ENCODE data around the gene GMIP. TPM values are rescaled to one million over a fixed set of nuclear protein-coding genes. Genes with fewer than 3 reads are reported as not detected.
A peak's percentile ranks its signal among the peaks of the same experiment; 100 is the strongest.

Gene GMIP
- total and polyA plus RNA-seq, 2 of the 13 experiments (the other 11 are each of a cell fraction or from before 2014, with no cell fraction given) = 1.5 to 1.8 TPM

GRCh38 chr19:19670070-19670551 is 26.7 kb upstream of the GMIP start:
- CTCF ChIA-PET (ENCODE audit: low intra/inter-chr PET ratio, low total read pairs) = no interaction called here

GRCh38 chr19:19668230-19669012 is 25.0 kb upstream of the GMIP start, which contains the start of gene ZNF101:
Gene ZNF101 (plus strand): TSS chr19:19668839. CDS start chr19:19668964, 125 bp downstream.
- BruUV-seq (replicated peaks) = no TSS peak
- peak within 1 kb of the TSS; percentile 91 for H3K27ac ChIP-seq (ENCODE audit: extremely low read length, insufficient read depth, low read length)
- peak within 1 kb of the TSS; percentile 85 for H3K9ac ChIP-seq (ENCODE audit: insufficient read depth, low read depth, low read length)
- H2AFZ ChIP-seq (ENCODE audit: low read length) = no peak within 1 kb of the TSS
- DNase-seq (ENCODE audit: low spot score) (peak; percentile 99), FAIRE-seq (peak; percentile 96), ATAC-seq (peak; percentile 91)
- ChIA-PET POLR2A (interaction anchor here (0.5 to 4.1 kb wide), 10 partner anchors 18 to 384 kb away, joined by 3 to 25 read pairs (median 3); partner anchors contain the start of genes ZNF14 and ZNF253), CTCF (ENCODE audit: low intra/inter-chr PET ratio, low total read pairs) (no interaction called here)
- WGBS (ENCODE audit: low lambda C conversion rate) = 0% methylated on average over 11 of the region's 36 CpGs
- no peaks in the 10 kb centered on the region for H3K9me3 ChIP-seq (ENCODE audit: low read length)
- H3K27me3 ChIP-seq (ENCODE audit: control insufficient read depth in 1 of 2, insufficient read depth in 2 of 2, low read length in 2 of 2) = no peaks in the 10 kb centered on the region; a peak in 1 of 5 replicates
- peak within 1 kb of the TSS; percentile 84 to 97 (median 88) for H3K4me3 ChIP-seq (replicated peaks in 1 of 3; ENCODE audit: insufficient read depth in 1 of 3, low read depth in 2 of 3, low read length in 3 of 3)
- in situ Hi-C loops (cut with HindIII; ENCODE audit: extremely low pct_ligation_motif_present, low pct_unique_long_range_greater_than_20kb) (no loop called here), intact Hi-C loops (cut with micrococcal nuclease; ENCODE audit: unreplicated experiment) (loop anchor here (2.0 kb wide), 2 partner anchors 64 to 108 kb away; partner anchors contain the start of gene ZNF14)
- peaks cover 0 to 9% of the 10 kb centered on the region in 2 experiments; a peak in 2 of 5 replicates for H3K36me3 ChIP-seq (replicated peaks in 1 of 2; ENCODE audit: control insufficient read depth in 1 of 2, insufficient read depth in 2 of 2, low read length in 2 of 2)
- peaks cover 7% of the 10 kb centered on the region; the same call in 1 of the 2 replicates for H4K20me1 ChIP-seq (ENCODE audit: insufficient read depth, low read length)
- peaks cover 46% of the 10 kb centered on the region for H3K4me1 ChIP-seq (ENCODE audit: insufficient read depth, low read length)
- H3K79me2 ChIP-seq (ENCODE audit: insufficient read depth, low read length) = peaks cover 32% of the 10 kb centered on the region
- peak within 1 kb of the TSS; percentile 79 for H3K4me2 ChIP-seq (ENCODE audit: low read depth, low read length)
- TF ChIP-seq TIGD3 (CRISPR knock-in tag; IDR thresholded peaks at IDR 0.05; ENCODE audit: borderline replicate concordance) (no peak), ZNF749 (CRISPR knock-in tag; IDR thresholded peaks at IDR 0.05; ENCODE audit: borderline replicate concordance) (no peak; the same call in 1 of the 2 replicates), SALL1 (CRISPR knock-in tag; IDR thresholded peaks at IDR 0.05) (peak; percentile 71), ZNF232 (CRISPR knock-in tag; IDR thresholded peaks at IDR 0.05; ENCODE audit: borderline replicate concordance) (0 out of 2 replicates have a peak, but pooled peaks have one; percentile 8), NR2F2 (IDR thresholded peaks at IDR 0.05; ENCODE audit: borderline replicate concordance, low read depth) (peak; percentile 68; the same call in 1 of the 2 replicates), ISL2 (CRISPR knock-in tag; IDR thresholded peaks at IDR 0.05) (peak; percentile 62; the same call in 1 of the 2 replicates), ZEB1 (IDR thresholded peaks at IDR 0.05; ENCODE audit: insufficient replicate concordance, low read depth) (peak; percentile 88), PATZ1 (CRISPR knock-in tag; IDR thresholded peaks at IDR 0.05) (peak; percentile 97)
- TF ChIP-seq, protein P1, sequence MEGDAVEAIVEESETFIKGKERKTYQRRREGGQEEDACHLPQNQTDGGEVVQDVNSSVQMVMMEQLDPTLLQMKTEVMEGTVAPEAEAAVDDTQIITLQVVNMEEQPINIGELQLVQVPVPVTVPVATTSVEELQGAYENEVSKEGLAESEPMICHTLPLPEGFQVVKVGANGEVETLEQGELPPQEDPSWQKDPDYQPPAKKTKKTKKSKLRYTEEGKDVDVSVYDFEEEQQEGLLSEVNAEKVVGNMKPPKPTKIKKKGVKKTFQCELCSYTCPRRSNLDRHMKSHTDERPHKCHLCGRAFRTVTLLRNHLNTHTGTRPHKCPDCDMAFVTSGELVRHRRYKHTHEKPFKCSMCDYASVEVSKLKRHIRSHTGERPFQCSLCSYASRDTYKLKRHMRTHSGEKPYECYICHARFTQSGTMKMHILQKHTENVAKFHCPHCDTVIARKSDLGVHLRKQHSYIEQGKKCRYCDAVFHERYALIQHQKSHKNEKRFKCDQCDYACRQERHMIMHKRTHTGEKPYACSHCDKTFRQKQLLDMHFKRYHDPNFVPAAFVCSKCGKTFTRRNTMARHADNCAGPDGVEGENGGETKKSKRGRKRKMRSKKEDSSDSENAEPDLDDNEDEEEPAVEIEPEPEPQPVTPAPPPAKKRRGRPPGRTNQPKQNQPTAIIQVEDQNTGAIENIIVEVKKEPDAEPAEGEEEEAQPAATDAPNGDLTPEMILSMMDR (CRISPR knock-in tag; IDR thresholded peaks at IDR 0.05) = 0 out of 2 replicates have a peak, but pooled peaks have one; percentile 4

More at GRCh38 chr19:19670070-19670551, 26.7 kb upstream of the GMIP start:
- Histone ChIP-seq H3K27me3 (ENCODE audit: control insufficient read depth in 1 of 2, insufficient read depth in 2 of 2, low read length in 2 of 2) (no peaks in the 10 kb centered on the region; a peak in 1 of 5 replicates), H3K4me3 (replicated peaks in 1 of 3; ENCODE audit: insufficient read depth in 1 of 3, low read depth in 2 of 3, low read length in 3 of 3) (peak overlapping the region; percentile 84 to 97 (median 88)), H3K4me1 (ENCODE audit: insufficient read depth, low read length) (peaks cover 46% of the 10 kb centered on the region), H3K79me2 (ENCODE audit: insufficient read depth, low read length) (peaks cover 36% of the 10 kb centered on the region), H3K36me3 (replicated peaks in 1 of 2; ENCODE audit: control insufficient read depth in 1 of 2, insufficient read depth in 2 of 2, low read length in 2 of 2) (peaks cover 2 to 16% of the 10 kb centered on the region in 2 experiments; a peak in 3 of 5 replicates), H3K9ac (ENCODE audit: insufficient read depth, low read depth, low read length) (peak overlapping the region; percentile 85), H4K20me1 (ENCODE audit: insufficient read depth, low read length) (peaks cover 11% of the 10 kb centered on the region; the same call in 1 of the 2 replicates), H3K27ac (ENCODE audit: extremely low read length, insufficient read depth, low read length) (no peak overlapping the region), H2AFZ (ENCODE audit: low read length) (no peak overlapping the region), H3K9me3 (ENCODE audit: low read length) (no peaks in the 10 kb centered on the region), H3K4me2 (ENCODE audit: low read depth, low read length) (peak overlapping the region; percentile 78)
- DNase-seq (ENCODE audit: low spot score) (no peak), FAIRE-seq (no peak), ATAC-seq (no peak)
- intact Hi-C loops (cut with micrococcal nuclease; ENCODE audit: unreplicated experiment) = no loop called here
- POLR2A ChIA-PET = interaction anchor here (4.1 kb wide), 1 partner anchor 106 kb away, joined by 25 read pairs; no protein-coding TSS in a partner anchor
- no peak for TF ChIP-seq ZNF891 (CRISPR knock-in tag; IDR thresholded peaks at IDR 0.05)
- peak; percentile 53; the same call in 1 of the 2 replicates for TF ChIP-seq ZNF121 (CRISPR knock-in tag; IDR thresholded peaks at IDR 0.05)
- in situ Hi-C loops (cut with HindIII; ENCODE audit: extremely low pct_ligation_motif_present, low pct_unique_long_range_greater_than_20kb) = no loop called here
- WGBS (ENCODE audit: low lambda C conversion rate) = 61% methylated on average over 10 of the region's 10 CpGs
- no TSS peak for BruUV-seq (replicated peaks)

All from HepG2 (cell line).